MM.1S (cell line): ENCODE data around the gene FTL.

ENCODE experiments used
- DNase-seq: peaks from one replicate; pipeline ENCODE4 v3.0.0-alpha.2; 2015
- H2AFZ ChIP-seq: fragments of 300-600 bp; sonication (generic); 2 replicates; pipeline ENCODE4 v1.6.0; 2016; ENCODE audit warnings: antibody characterized with exemption, low read length
- H3F3A ChIP-seq: fragments of 300-600 bp; sonication (generic); 2 replicates; pipeline ENCODE4 v1.6.1; 2016; ENCODE audit warnings: mild to moderate bottlenecking, antibody characterized with exemption, low read length, moderate library complexity, mixed read lengths; ENCODE audit not compliant: insufficient read depth
- H3K27ac ChIP-seq: fragments of 300-600 bp; sonication (generic); 2 replicates; pipeline ENCODE4 v1.5.1; 2016; ENCODE audit warnings: mild to moderate bottlenecking, low read length
- H3K27me3 ChIP-seq: fragments of 300-600 bp; sonication (generic); replicated peaks from 2 replicates; pipeline ENCODE4 v1.6.0; 2016; ENCODE audit warnings: low read length; ENCODE audit not compliant: insufficient read depth
- H3K36me3 ChIP-seq: fragments of 300-600 bp; sonication (generic); replicated peaks from 2 replicates; pipeline ENCODE4 v1.6.1; 2016; ENCODE audit warnings: mild to moderate bottlenecking, low read length, mixed read lengths; ENCODE audit not compliant: insufficient read depth
- H3K4me1 ChIP-seq: fragments of 300-600 bp; sonication (generic); 2 replicates; pipeline ENCODE4 v1.6.1; 2016; ENCODE audit warnings: low read length, mixed read lengths
- H3K4me2 ChIP-seq: fragments of 300-600 bp; sonication (generic); 2 replicates; pipeline ENCODE4 v1.6.0; 2016; ENCODE audit warnings: low read depth, low read length
- H3K4me3 ChIP-seq: fragments of 300-600 bp; sonication (generic); 2 replicates; pipeline ENCODE4 v1.5.1; 2016; ENCODE audit warnings: low read length, mixed read lengths
- H3K79me2 ChIP-seq: fragments of 300-600 bp; sonication (generic); 2 replicates; pipeline ENCODE4 v1.6.1; 2016; ENCODE audit warnings: mixed run types, low read length, mixed read lengths
- H3K9ac ChIP-seq: fragments of 300-600 bp; sonication (generic); 2 replicates; pipeline ENCODE4 v1.6.1; 2016; ENCODE audit warnings: low read length, mixed read lengths
- H3K9me2 ChIP-seq: fragments of 300-600 bp; sonication (generic); replicated peaks from 2 replicates; pipeline ENCODE4 v1.6.1; 2016; ENCODE audit warnings: mild to moderate bottlenecking, low read length, mixed read lengths; ENCODE audit not compliant: insufficient read depth
- H3K9me3 ChIP-seq: fragments of 300-600 bp; sonication (generic); replicated peaks from 2 replicates; pipeline ENCODE4 v1.6.1; 2016; ENCODE audit warnings: mild to moderate bottlenecking, low read length, mixed read lengths; ENCODE audit not compliant: insufficient read depth
- H4K20me1 ChIP-seq: fragments of 300-600 bp; sonication (generic); 2 replicates; pipeline ENCODE4 v1.6.1; 2016; ENCODE audit warnings: mild to moderate bottlenecking, low read length, moderate library complexity, mixed read lengths; ENCODE audit not compliant: insufficient read depth
- CTCF ChIP-seq: fragments of 300-600 bp; sonication (generic); IDR thresholded peaks from 2 replicates; pipeline ENCODE4 v1.5.1; 2016; ENCODE audit warnings: antibody characterized with exemption, low read length, mixed read lengths
- EZH2 ChIP-seq: fragments of 300-600 bp; sonication (generic); optimal IDR thresholded peaks from 2 replicates; pipeline ENCODE3; 2017; ENCODE audit warnings: low read depth, mild to moderate bottlenecking, antibody characterized with exemption, low read length, mixed read lengths
- EZH2phosphoT487 ChIP-seq: fragments of 300-600 bp; sonication (generic); IDR thresholded peaks from 2 replicates; pipeline ENCODE4 v1.6.1; 2018; ENCODE audit warnings: antibody characterized with exemption, low read length

Gene FTL

GRCh38 chr19:49004964-49005614, 40.0 kb downstream of the FTL start:
- Histone ChIP-seq H3K9me2 (no peaks in the 10 kb centered on the region), H4K20me1 (no peaks in the 10 kb centered on the region), H2AFZ (no peak overlapping the region), H3K9ac (no peak overlapping the region), H3K79me2 (no peaks in the 10 kb centered on the region; the same call in 1 of the 2 replicates), H3K27ac (no peak overlapping the region), H3K4me3 (no peak overlapping the region), H3K27me3 (no peaks in the 10 kb centered on the region), H3K4me2 (no peak overlapping the region), H3K9me3 (no peaks in the 10 kb centered on the region), H3K4me1 (no peaks in the 10 kb centered on the region), H3F3A (no peaks in the 10 kb centered on the region), H3K36me3 (peaks cover 3% of the 10 kb centered on the region; the same call in 1 of the 2 replicates)
- TF ChIP-seq EZH2phosphoT487 (no peak), EZH2 (no peak), CTCF (no peak)
- DNase-seq, result no peak

- no peaks in the 10 kb centered on the region for H3K9me2 ChIP-seq
- no peak overlapping the region for H3K9ac ChIP-seq
- no peaks in the 10 kb centered on the region for H3K9me3 ChIP-seq
- H3K4me2 ChIP-seq, result no peak overlapping the region
- TF ChIP-seq EZH2phosphoT487 (no peak), CTCF (no peak), EZH2 (no peak)
- H3K4me1 ChIP-seq, result no peaks in the 10 kb centered on the region
- H3K27ac ChIP-seq, result no peak overlapping the region
- H4K20me1 ChIP-seq, result no peaks in the 10 kb centered on the region
- no peak overlapping the region for H3K4me3 ChIP-seq
- H3K79me2 ChIP-seq, result no peaks in the 10 kb centered on the region
- H3F3A ChIP-seq, result no peaks in the 10 kb centered on the region
- peaks cover 3% of the 10 kb centered on the region; the same call in 1 of the 2 replicates for H3K36me3 ChIP-seq
- no peaks in the 10 kb centered on the region for H3K27me3 ChIP-seq
- no peak overlapping the region for H2AFZ ChIP-seq
- DNase-seq, result no peak
Observed at GRCh38 chr19:49006905-49007304, 41.8 kb downstream of the FTL start.

- no peaks in the 10 kb centered on the region for H3K27me3 ChIP-seq
- no peak overlapping the region for H3K4me3 ChIP-seq
- H3K9me3 ChIP-seq, result no peaks in the 10 kb centered on the region
- no peaks in the 10 kb centered on the region for H4K20me1 ChIP-seq
- TF ChIP-seq EZH2phosphoT487, result no peak
- no peak for TF ChIP-seq CTCF
- TF ChIP-seq EZH2, result no peak
- H3K79me2 ChIP-seq, result no peaks in the 10 kb centered on the region
- no peaks in the 10 kb centered on the region for H3K9me2 ChIP-seq
- DNase-seq, result no peak
- no peak overlapping the region for H2AFZ ChIP-seq
- no peak overlapping the region for H3K4me2 ChIP-seq
- H3K27ac ChIP-seq, result no peak overlapping the region
- no peaks in the 10 kb centered on the region for H3F3A ChIP-seq
- 0 out of 2 replicates have a peak, but pooled peaks cover 3% of the 10 kb centered on the region for H3K36me3 ChIP-seq
- no peaks in the 10 kb centered on the region for H3K4me1 ChIP-seq
- no peak overlapping the region for H3K9ac ChIP-seq
Observed at GRCh38 chr19:49009828-49010227, 44.7 kb downstream of the FTL start.
